Peyer's patch (tissue), 4 donors: ENCODE results near the gene TTC36. TPM values are rescaled to one million over a fixed set of nuclear protein-coding genes. Genes with fewer than 3 reads are reported as not detected.

ENCODE experiments used
- DNase-seq, 3 donors: peaks; one replicate each; pipeline ENCODE4 v3.0.0-alpha.2; 2017 to 2019
- H3K27ac ChIP-seq, 4 donors: fragments of 200-600 bp; sonication (generic); one replicate each; pipeline ENCODE4 v1.5.1; 2016 to 2019
- H3K27me3 ChIP-seq, 2 donors: fragments of 200-600 bp; sonication (generic); one replicate each; pipeline ENCODE4 v1.5.1; 2019
- H3K36me3 ChIP-seq, 3 donors: fragments of 200-600 bp; sonication (generic); one replicate each; pipeline ENCODE4 v1.5.1; 2016 to 2019
- H3K4me1 ChIP-seq, 4 donors: fragments of 200-600 bp; sonication (generic); one replicate each; pipeline ENCODE4 v1.5.1; 2016 to 2019
- H3K4me3 ChIP-seq, 4 donors: fragments of 200-600 bp; sonication (generic); 1 replicate in 3 of 4; 2 replicates in 1 of 4; pipeline ENCODE4 v1.5.1; 2016 to 2019; ENCODE audit warnings: mild to moderate bottlenecking in 1 of 4
- H3K9me3 ChIP-seq, 4 donors: fragments of 200-600 bp; sonication (generic); one replicate each; pipeline ENCODE4 v1.5.1; 2016 to 2019; ENCODE audit warnings: mild to moderate bottlenecking in 1 of 4
- POLR2A ChIP-seq, 2 donors: fragments of 450-650 bp; IDR thresholded peaks; one replicate each; pipeline ENCODE4 v1.5.1; 2017; ENCODE audit warnings: antibody characterized with exemption in 2 of 2, mild to moderate bottlenecking in 2 of 2, moderate library complexity in 2 of 2
- total RNA-seq, 4 donors: library from RNA; depleted of rRNA; stranded (reverse); fragments of >200 nt; gene quantifications; one replicate each; pipeline ENCODE4 v1.1.0, GENCODE V29; 2016
- TF ChIP-seq, protein P1 (sequence below), 6 experiments: fragments of 450-650 bp in 4 of 6; fragments of 200-600 bp in 2 of 6; sonication (generic) in 1 of 6; IDR thresholded peaks; one replicate each; pipeline ENCODE4 v1.5.1; 2017 to 2019; ENCODE audit warnings: antibody characterized with exemption in 6 of 6, mild to moderate bottlenecking in 3 of 6, moderate library complexity in 1 of 6

The TTC36 gene
- total RNA-seq, 4 donors from 2014 or later = 5.8 to 68.4 (median 37.5) TPM

- no peak for DNase-seq
- Histone ChIP-seq H3K27me3 (no peaks in the 10 kb centered on the region), H3K27ac (no peak overlapping the region), H3K9me3 (no peaks in the 10 kb centered on the region), H3K4me3 (no peak overlapping the region), H3K36me3 (peaks cover 0 to 69% (median 0%) of the 10 kb centered on the region in 3 donors), H3K4me1 (no peaks in the 10 kb centered on the region)
- TF ChIP-seq, protein P1, sequence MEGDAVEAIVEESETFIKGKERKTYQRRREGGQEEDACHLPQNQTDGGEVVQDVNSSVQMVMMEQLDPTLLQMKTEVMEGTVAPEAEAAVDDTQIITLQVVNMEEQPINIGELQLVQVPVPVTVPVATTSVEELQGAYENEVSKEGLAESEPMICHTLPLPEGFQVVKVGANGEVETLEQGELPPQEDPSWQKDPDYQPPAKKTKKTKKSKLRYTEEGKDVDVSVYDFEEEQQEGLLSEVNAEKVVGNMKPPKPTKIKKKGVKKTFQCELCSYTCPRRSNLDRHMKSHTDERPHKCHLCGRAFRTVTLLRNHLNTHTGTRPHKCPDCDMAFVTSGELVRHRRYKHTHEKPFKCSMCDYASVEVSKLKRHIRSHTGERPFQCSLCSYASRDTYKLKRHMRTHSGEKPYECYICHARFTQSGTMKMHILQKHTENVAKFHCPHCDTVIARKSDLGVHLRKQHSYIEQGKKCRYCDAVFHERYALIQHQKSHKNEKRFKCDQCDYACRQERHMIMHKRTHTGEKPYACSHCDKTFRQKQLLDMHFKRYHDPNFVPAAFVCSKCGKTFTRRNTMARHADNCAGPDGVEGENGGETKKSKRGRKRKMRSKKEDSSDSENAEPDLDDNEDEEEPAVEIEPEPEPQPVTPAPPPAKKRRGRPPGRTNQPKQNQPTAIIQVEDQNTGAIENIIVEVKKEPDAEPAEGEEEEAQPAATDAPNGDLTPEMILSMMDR (IDR thresholded peaks at IDR 0.05) = peak in 3 of 6 experiments; percentile 6 to 36 (median 18)
- no peak for TF ChIP-seq POLR2A (IDR thresholded peaks at IDR 0.05)
These were observed 4.7 kb upstream of the TTC36 start for GRCh38 chr11:118522571-118523072.

GRCh38 chr11:118524356-118524755, 2.9 kb upstream of the TTC36 start:
- Histone ChIP-seq H3K9me3 (no peaks in the 10 kb centered on the region), H3K27ac (no peak overlapping the region), H3K36me3 (peaks cover 0 to 57% (median 0%) of the 10 kb centered on the region in 3 donors), H3K27me3 (no peaks in the 10 kb centered on the region), H3K4me1 (peaks cover 0 to 11% (median 0%) of the 10 kb centered on the region in 4 donors), H3K4me3 (no peak overlapping the region)
- TF ChIP-seq, protein P1 (IDR thresholded peaks at IDR 0.05) = peak in 2 of 6 experiments; percentile 23 to 40
- TF ChIP-seq POLR2A (IDR thresholded peaks at IDR 0.05) = no peak
- DNase-seq = peak in 1 of 3 donors; percentile 50

- Histone ChIP-seq H3K4me1 (peaks cover 0 to 17% (median 3%) of the 10 kb centered on the region in 4 donors), H3K36me3 (peaks cover 0 to 51% (median 0%) of the 10 kb centered on the region in 3 donors), H3K27me3 (no peaks in the 10 kb centered on the region), H3K27ac (no peak overlapping the region), H3K4me3 (no peak overlapping the region), H3K9me3 (no peaks in the 10 kb centered on the region)
- TF ChIP-seq, protein P1 (IDR thresholded peaks at IDR 0.05) = no peak
- no peak for TF ChIP-seq POLR2A (IDR thresholded peaks at IDR 0.05)
- no peak for DNase-seq
These were observed 2.4 kb upstream of the TTC36 start for GRCh38 chr11:118524757-118525470.

GRCh38 chr11:118526688-118527087, 586 bp upstream of the TTC36 start:
- H3K9me3 ChIP-seq = no peaks in the 10 kb centered on the region
- TF ChIP-seq, protein P1 (IDR thresholded peaks at IDR 0.05) = no peak
- TF ChIP-seq POLR2A (IDR thresholded peaks at IDR 0.05) = no peak
- peak in 1 of 3 donors; percentile 58 for DNase-seq
- peak overlapping the region in 1 of 4 donors; percentile 97 for H3K27ac ChIP-seq
- H3K36me3 ChIP-seq = peaks cover 0 to 33% (median 0%) of the 10 kb centered on the region in 3 donors
- no peaks in the 10 kb centered on the region for H3K27me3 ChIP-seq
- peak overlapping the region in 2 of 4 donors; percentile 23 for H3K4me3 ChIP-seq
- peaks cover 0 to 21% (median 6%) of the 10 kb centered on the region in 4 donors for H3K4me1 ChIP-seq

DNA sequence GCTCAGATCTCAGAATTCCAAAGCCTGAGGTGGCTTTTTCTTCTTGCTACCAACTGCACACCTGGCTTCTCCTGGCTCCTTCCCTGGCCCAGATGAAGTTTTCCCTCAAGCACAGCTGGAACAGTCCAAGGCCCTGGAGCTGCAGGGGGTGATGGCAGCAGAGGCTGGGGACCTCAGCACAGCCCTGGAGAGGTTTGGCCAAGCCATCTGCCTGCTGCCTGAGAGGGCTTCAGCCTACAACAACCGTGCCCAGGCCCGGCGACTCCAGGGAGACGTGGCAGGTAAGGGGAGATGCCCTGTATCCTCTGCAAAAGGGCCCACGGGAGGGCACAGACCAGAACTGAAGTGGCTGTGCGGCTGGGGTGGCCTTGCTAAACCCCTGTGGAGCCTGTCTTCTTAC, 1.2 kb downstream of the TTC36 start:
- TF ChIP-seq, protein P1 (IDR thresholded peaks at IDR 0.05) = no peak
- no peak for TF ChIP-seq POLR2A (IDR thresholded peaks at IDR 0.05)
- H3K4me3 ChIP-seq = no peak overlapping the region
- H3K4me1 ChIP-seq = peaks cover 0 to 34% (median 6%) of the 10 kb centered on the region in 4 donors
- no peaks in the 10 kb centered on the region for H3K27me3 ChIP-seq
- no peak for DNase-seq
- H3K9me3 ChIP-seq = no peaks in the 10 kb centered on the region
- H3K36me3 ChIP-seq = peaks cover 0 to 17% (median 0%) of the 10 kb centered on the region in 3 donors
- peak overlapping the region in 2 of 4 donors; percentile 95 to 97 for H3K27ac ChIP-seq
